NCI-H2107 (cell line): ENCODE measurements around the gene MTMR3.
"Not testable (repeated sequence)": the region's sequence is repeated elsewhere in the genome, so short reads cannot be mapped to it uniquely, and the experiment has no call there.

Source experiments
- DNase-seq: peaks from one replicate; lab custom pipeline; 2025; lab: John Stamatoyannopoulos, UW

MTMR3 gene

DNA sequence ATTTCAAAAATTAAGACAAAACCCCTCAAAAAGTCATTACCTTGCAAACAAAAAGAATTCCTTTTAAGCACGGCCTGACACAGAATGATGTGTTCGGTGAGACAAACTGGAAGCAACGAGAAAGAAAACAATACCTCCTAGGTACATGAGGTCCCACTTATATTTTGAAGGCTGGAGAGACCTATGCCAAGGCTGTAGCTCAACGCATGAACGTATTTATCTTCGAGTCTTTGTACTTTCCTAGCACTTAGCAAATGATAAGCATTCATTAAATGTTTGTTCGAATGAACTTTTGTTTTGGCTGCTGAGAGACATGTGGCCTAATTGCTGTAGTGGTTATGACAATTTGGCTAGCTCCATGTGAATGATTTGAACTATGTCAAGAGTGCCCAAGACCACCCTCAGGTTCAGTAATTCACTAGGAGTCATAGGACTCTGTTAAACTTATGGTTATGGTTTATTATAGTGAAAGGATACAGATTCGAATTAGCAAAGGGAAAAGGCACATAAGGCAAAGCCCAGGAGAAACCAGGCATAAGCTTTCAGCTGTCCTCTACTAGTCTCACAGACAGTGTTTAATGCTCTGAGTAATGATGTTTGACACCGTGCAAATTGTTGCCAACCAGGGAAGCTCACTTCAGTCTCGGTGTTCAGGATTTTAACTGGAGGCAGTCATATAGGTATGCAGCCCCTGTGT lies 171.2 kb downstream of the MTMR3 start:
- DNase-seq = no peak

DNA sequence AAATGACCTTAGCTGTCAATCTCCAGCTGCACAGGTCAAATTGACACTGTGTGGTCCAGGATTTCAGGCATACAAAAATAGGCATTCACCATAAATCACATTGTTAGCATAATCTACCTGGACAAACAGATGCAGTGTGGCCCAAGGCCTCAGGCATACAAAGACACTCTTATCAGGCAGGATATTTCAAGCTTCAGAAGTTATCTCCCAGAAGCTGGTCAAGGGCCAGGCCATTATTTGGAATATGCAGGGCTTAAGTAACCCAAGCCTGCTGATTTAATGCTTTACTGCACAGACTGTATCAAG lies 171.7 kb downstream of the MTMR3 start:
- no peak for DNase-seq

GRCh38 chr22:30056015-30056414 lies 173.0 kb downstream of the MTMR3 start:
- DNase-seq = no peak

- no peak for DNase-seq
These were observed 174.4 kb downstream of the MTMR3 start for GRCh38 chr22:30057375-30057774.

- DNase-seq = not testable (repeated sequence)
These were observed 176.5 kb downstream of the MTMR3 start for GRCh38 chr22:30059346-30060020.

GRCh38 chr22:30061094-30061493 lies 178.1 kb downstream of the MTMR3 start:
- DNase-seq = not testable (repeated sequence)

GRCh38 chr22:30062259-30062658 lies 179.3 kb downstream of the MTMR3 start:
- DNase-seq = no peak

DNA sequence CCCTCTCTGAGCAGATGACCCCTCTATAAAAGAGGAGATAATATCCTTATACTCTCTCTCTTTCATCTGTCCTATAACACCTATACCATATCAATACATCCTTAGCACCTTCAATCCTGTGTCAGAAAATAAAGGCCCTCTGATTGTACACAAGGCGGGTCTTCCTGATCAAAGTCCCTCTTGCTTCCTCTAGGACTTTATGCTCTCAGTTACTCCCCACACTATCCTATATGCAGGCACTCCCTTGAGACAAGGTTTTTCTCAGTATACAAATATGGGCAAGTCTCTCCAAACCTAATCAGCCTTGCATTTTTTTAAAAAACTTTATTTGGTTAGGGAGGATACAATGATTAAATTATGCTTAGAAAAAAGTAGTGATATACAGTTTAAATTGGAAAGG lies 180.0 kb downstream of the MTMR3 start:
- DNase-seq = no peak

GRCh38 chr22:30064172-30064571 lies 181.2 kb downstream of the MTMR3 start:
- DNase-seq = no peak

GRCh38 chr22:30073743-30074142 lies 190.8 kb downstream of the MTMR3 start:
- DNase-seq = no peak

- DNase-seq = no peak
These were observed 191.2 kb downstream of the MTMR3 start for GRCh38 chr22:30074147-30074546.

DNA sequence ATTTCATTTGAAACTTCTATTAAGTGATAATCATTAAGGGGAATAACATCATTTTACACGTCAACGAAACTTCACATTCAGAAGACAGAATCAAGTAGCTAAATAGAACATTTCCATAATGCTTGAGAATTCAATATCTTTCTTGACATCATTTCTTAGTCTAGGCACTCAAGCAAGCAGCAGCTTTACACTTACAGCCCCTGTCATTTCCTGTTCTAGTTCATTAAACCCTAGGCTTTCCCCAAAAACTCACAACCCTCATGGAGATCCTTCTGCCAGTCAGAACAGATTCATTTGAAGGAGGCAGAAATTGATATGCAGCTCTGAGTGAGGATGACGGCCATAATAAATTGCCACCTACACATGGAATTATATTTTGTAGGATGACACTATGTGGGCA lies 192.0 kb downstream of the MTMR3 start:
- no peak for DNase-seq

- DNase-seq = no peak
These were observed 194.4 kb downstream of the MTMR3 start for GRCh38 chr22:30077279-30077880.

DNA sequence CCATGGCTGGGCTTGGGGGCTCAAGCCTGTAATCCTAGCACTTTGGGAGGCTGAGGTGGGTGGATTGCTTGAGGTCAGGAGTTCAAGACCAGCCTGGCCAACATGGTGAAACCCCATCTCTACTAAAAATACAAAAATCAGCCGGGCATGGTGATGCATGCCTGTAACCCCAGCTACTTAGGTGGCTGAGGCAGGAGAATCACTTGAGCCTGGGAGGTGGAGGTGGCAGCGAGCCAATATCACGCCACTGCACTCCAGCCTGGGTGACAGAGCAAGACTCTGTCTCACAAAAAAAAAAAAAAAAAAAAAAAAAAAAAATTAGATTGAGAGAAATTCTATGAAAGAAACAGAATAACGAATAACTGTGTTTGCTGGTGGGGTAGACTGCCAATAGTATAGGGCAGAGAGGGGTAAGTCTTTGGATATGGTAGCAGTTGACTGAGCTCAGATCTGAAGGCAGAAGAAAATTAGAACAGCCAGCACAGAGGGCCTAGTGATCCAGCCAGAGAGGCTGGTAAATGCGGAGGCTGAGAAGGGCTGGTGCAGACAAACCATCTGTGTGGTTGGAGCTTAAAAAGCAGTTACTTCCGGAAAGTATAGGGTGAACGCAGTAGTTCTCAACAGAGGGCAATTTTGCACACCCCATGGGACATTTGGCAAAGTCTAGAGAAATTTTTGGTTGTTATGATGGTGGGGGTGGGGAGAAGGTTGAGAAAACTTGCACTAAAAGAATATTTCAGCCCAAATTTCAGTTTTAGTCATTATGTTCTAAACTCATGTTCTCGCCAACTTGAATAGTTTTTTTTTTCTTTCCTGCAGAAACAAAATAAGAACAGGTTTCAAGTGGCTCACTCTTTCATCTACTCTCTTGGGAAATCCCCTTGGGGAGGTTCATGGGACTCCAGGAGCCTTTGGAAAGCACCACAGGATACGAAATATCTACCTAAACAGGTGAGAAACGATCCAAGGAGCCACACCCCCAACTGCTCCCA lies 195.6 kb downstream of the MTMR3 start:
- DNase-seq = peak; percentile 7

- DNase-seq = no peak
These were observed 197.1 kb downstream of the MTMR3 start, which contains the start of gene HORMAD2 for GRCh38 chr22:30079952-30080533. Gene HORMAD2, plus strand, starts transcription at chr22:30080464. Its CDS starts 13,489 bp downstream, at chr22:30093953.
